Vagina (tissue), 2 donors: ENCODE measurements around the gene SPECC1L.

Experiments used
- CTCF ChIP-seq, 3 experiments: fragments of 450-650 bp in 2 of 3; fragments of 200-600 bp in 1 of 3; sonication (generic) in 1 of 3; IDR thresholded peaks; one replicate each; pipeline ENCODE4 v1.5.1; 2017 to 2019; ENCODE audit warnings: antibody characterized with exemption in 3 of 3, mild to moderate bottlenecking in 2 of 3, moderate library complexity in 2 of 3
- POLR2A ChIP-seq, 2 donors: fragments of 450-650 bp; IDR thresholded peaks; one replicate each; pipeline ENCODE4 v1.6.1; 2017; ENCODE audit warnings: antibody characterized with exemption in 2 of 2, mild to moderate bottlenecking in 2 of 2, moderate library complexity in 2 of 2
- POLR2AphosphoS5 ChIP-seq, 2 donors: sonication (generic); formaldehyde crosslinking; IDR thresholded peaks; one replicate each; pipeline ENCODE4 v1.9.0; 2017; ENCODE audit warnings: antibody characterized with exemption in 2 of 2, mild to moderate bottlenecking in 2 of 2, low read depth in 1 of 2; ENCODE audit not compliant: insufficient read depth in 1 of 2

GRCh38 chr22:24434471-24435322 is 164.1 kb downstream of the SPECC1L start:
- TF ChIP-seq POLR2AphosphoS5 (IDR thresholded peaks at IDR 0.05; ENCODE audit: insufficient read depth in 1 of 2, low read depth in 1 of 2) (peak in 1 of 2 donors; percentile 54), POLR2A (IDR thresholded peaks at IDR 0.05) (no peak), CTCF (IDR thresholded peaks at IDR 0.05) (no peak)
